GM23338 (cell line): Measurements from ENCODE around the gene RFX4. TPM values are rescaled to one million over a fixed set of nuclear protein-coding genes. Genes with fewer than 3 reads are reported as not detected.

Experiments used
- ATAC-seq: fragments of 200-7000 bp; cut with Tn5 transposase; 3 replicates; pipeline ENCODE4 v1.9.1; 2020
- DNase-seq: peaks from one replicate; pipeline ENCODE4 v3.0.0-alpha.2; 2015; ENCODE audit warnings: low spot score
- H2AFZ ChIP-seq: fragments of 200-600 bp; sonication (generic); 2 replicates; pipeline ENCODE4 v1.8.0; 2016; ENCODE audit warnings: antibody characterized with exemption, mild to moderate bottlenecking, moderate library complexity
- H3F3A ChIP-seq: fragments of 200-600 bp; sonication (generic); replicated peaks from 2 replicates; pipeline ENCODE4 v1.8.0; 2017; ENCODE audit warnings: antibody characterized with exemption, mixed run types, low read depth
- H3K27ac ChIP-seq: fragments of 200-600 bp; sonication (generic); 2 replicates; pipeline ENCODE4 v1.6.1; 2016; ENCODE audit warnings: low read depth
- H3K27me3 ChIP-seq: fragments of 200-600 bp; sonication (generic); 2 replicates; pipeline ENCODE4 v1.8.0; 2016; ENCODE audit warnings: mild to moderate bottlenecking, mixed run types, moderate library complexity; ENCODE audit not compliant: insufficient read depth
- H3K36me3 ChIP-seq: fragments of 200-600 bp; sonication (generic); 2 replicates; pipeline ENCODE4 v1.8.0; 2016; ENCODE audit warnings: mild to moderate bottlenecking; ENCODE audit not compliant: insufficient read depth
- H3K4me1 ChIP-seq: fragments of 200-600 bp; sonication (generic); 2 replicates; pipeline ENCODE4 v1.8.0; 2016; ENCODE audit warnings: mild to moderate bottlenecking, moderate library complexity; ENCODE audit not compliant: insufficient read depth
- H3K4me2 ChIP-seq: fragments of 200-600 bp; sonication (generic); 2 replicates; pipeline ENCODE4 v1.7.1; 2017; ENCODE audit warnings: mixed run types
- H3K4me3 ChIP-seq: fragments of 200-600 bp; sonication (generic); 2 replicates; pipeline ENCODE4 v1.6.1; 2016; ENCODE audit warnings: mixed run types
- H3K79me2 ChIP-seq: fragments of 200-600 bp; sonication (generic); replicated peaks from 2 replicates; pipeline ENCODE4 v1.8.0; 2017; ENCODE audit warnings: mild to moderate bottlenecking; ENCODE audit not compliant: insufficient read depth
- H3K9me2 ChIP-seq: fragments of 200-600 bp; sonication (generic); 2 replicates; pipeline ENCODE4 v1.8.0; 2017; ENCODE audit not compliant: insufficient read depth
- H4K20me1 ChIP-seq: fragments of 200-600 bp; sonication (generic); replicated peaks from 2 replicates; pipeline ENCODE4 v1.8.0; 2017; ENCODE audit warnings: mild to moderate bottlenecking; ENCODE audit not compliant: insufficient read depth
- H3K27ac Mint-ChIP-seq: 2 replicates; pipeline ENCODE4 v1.8.0; 2020; ENCODE audit warnings: inconsistent platforms, mild to moderate bottlenecking, moderate library complexity, mixed read lengths
- H3K27me3 Mint-ChIP-seq: 3 replicates; pipeline ENCODE4 v1.8.0; 2022; ENCODE audit warnings: low read depth, mild to moderate bottlenecking, moderate library complexity, mixed read lengths, inconsistent platforms; ENCODE audit not compliant: insufficient read depth, poor library complexity
- H3K36me3 Mint-ChIP-seq: 3 replicates; pipeline ENCODE4 v1.8.0; 2021; ENCODE audit warnings: low read depth, mild to moderate bottlenecking, inconsistent platforms, moderate library complexity, mixed read lengths
- H3K4me1 Mint-ChIP-seq: 3 replicates; pipeline ENCODE4 v1.8.0; 2020; ENCODE audit warnings: mild to moderate bottlenecking, inconsistent platforms, mixed read lengths
- H3K4me3 Mint-ChIP-seq: 3 replicates; pipeline ENCODE4 v1.8.0; 2021; ENCODE audit warnings: moderate library complexity, mild to moderate bottlenecking, inconsistent platforms, mixed read lengths
- H3K9me3 Mint-ChIP-seq: 3 replicates; pipeline ENCODE4 v1.8.0; 2020; ENCODE audit warnings: moderate library complexity, mild to moderate bottlenecking, inconsistent platforms, mixed read lengths
- CREB1 ChIP-seq: fragments of 250-450 bp; sonication (Bioruptor Pico); IDR thresholded peaks from 2 replicates; pipeline ENCODE4 v1.5.0; 2020; ENCODE audit warnings: low read depth, mild to moderate bottlenecking, moderate library complexity
- EZH2 ChIP-seq: fragments of 200-600 bp; sonication (generic); IDR thresholded peaks from one replicate; pipeline ENCODE4 v1.8.0; 2017; ENCODE audit warnings: antibody characterized with exemption, mild to moderate bottlenecking, low read depth; ENCODE audit not compliant: unreplicated experiment
- EZH2phosphoT487 ChIP-seq: fragments of 200-600 bp; sonication (generic); IDR thresholded peaks from one replicate; pipeline ENCODE4 v1.8.1; 2018; ENCODE audit warnings: antibody characterized with exemption; ENCODE audit not compliant: unreplicated experiment
- JUNB ChIP-seq: IDR thresholded peaks from one replicate; pipeline ENCODE4 v1.6.1; 2016; ENCODE audit warnings: antibody characterized with exemption; ENCODE audit not compliant: unreplicated experiment
- NANOG ChIP-seq: IDR thresholded peaks from 2 replicates; pipeline ENCODE4 v1.6.1; 2016; ENCODE audit warnings: antibody characterized with exemption, borderline replicate concordance
- POLR2AphosphoS5 ChIP-seq: IDR thresholded peaks from 2 replicates; pipeline ENCODE4 v1.6.1; 2016; ENCODE audit warnings: antibody characterized with exemption, low read depth
- STAT1 ChIP-seq: IDR thresholded peaks from one replicate; pipeline ENCODE4 v1.6.1; 2016; ENCODE audit warnings: antibody characterized with exemption; ENCODE audit not compliant: unreplicated experiment
- ZNF114 ChIP-seq: fragments of 250-450 bp; sonication (Bioruptor Pico); IDR thresholded peaks from 2 replicates; pipeline ENCODE4 v1.5.0; 2020; ENCODE audit warnings: mild to moderate bottlenecking, moderate library complexity
- ZNF331 ChIP-seq: fragments of 250-450 bp; sonication (Bioruptor Pico); IDR thresholded peaks from 2 replicates; pipeline ENCODE4 v1.5.0; 2020; ENCODE audit warnings: low read depth, mild to moderate bottlenecking, moderate library complexity
- polyA plus RNA-seq: library from polyadenylated mRNA; unstranded; fragments of >200 nt; fragmentation: Nextera tagmentation; extraction: Ambion mirVana; gene quantifications from 2 replicates; pipeline ENCODE4 v1.2.1, GENCODE V29; 2016
- total RNA-seq: library from RNA; depleted of rRNA; stranded (reverse); fragments of >200 nt; shearing (Covaris generic); gene quantifications from 2 replicates; pipeline ENCODE4 v1.2.3, GENCODE V29; 2014
- TF ChIP-seq, protein P1 (sequence below): fragments of 250-450 bp; sonication (Bioruptor Pico); IDR thresholded peaks from 2 replicates; pipeline ENCODE4 v1.5.0; 2020; ENCODE audit warnings: mild to moderate bottlenecking, moderate library complexity
- TF ChIP-seq, protein P2 (sequence below), 2 experiments: fragments of 200-600 bp in 1 of 2; sonication (generic) in 1 of 2; conservative IDR thresholded peaks; 2 replicates each; pipeline versions ENCODE4 v1.5.1 to v1.6.1; 2016 to 2017; ENCODE audit warnings: antibody characterized with exemption in 2 of 2, low read depth in 2 of 2, mild to moderate bottlenecking in 2 of 2, moderate library complexity in 1 of 2
- TF ChIP-seq, protein P3 (sequence below): IDR thresholded peaks from one replicate; pipeline ENCODE4 v1.6.1; 2018; ENCODE audit warnings: antibody characterized with exemption; ENCODE audit not compliant: unreplicated experiment
- TF ChIP-seq, protein P4 (sequence below): IDR thresholded peaks from 2 replicates; pipeline ENCODE4 v1.6.1; 2016; ENCODE audit warnings: antibody characterized with exemption

Gene RFX4
- total and polyA plus RNA-seq, 2 experiments from 2014 or later = 0.23 TPM; not detected in 1

- TF ChIP-seq, protein P1, sequence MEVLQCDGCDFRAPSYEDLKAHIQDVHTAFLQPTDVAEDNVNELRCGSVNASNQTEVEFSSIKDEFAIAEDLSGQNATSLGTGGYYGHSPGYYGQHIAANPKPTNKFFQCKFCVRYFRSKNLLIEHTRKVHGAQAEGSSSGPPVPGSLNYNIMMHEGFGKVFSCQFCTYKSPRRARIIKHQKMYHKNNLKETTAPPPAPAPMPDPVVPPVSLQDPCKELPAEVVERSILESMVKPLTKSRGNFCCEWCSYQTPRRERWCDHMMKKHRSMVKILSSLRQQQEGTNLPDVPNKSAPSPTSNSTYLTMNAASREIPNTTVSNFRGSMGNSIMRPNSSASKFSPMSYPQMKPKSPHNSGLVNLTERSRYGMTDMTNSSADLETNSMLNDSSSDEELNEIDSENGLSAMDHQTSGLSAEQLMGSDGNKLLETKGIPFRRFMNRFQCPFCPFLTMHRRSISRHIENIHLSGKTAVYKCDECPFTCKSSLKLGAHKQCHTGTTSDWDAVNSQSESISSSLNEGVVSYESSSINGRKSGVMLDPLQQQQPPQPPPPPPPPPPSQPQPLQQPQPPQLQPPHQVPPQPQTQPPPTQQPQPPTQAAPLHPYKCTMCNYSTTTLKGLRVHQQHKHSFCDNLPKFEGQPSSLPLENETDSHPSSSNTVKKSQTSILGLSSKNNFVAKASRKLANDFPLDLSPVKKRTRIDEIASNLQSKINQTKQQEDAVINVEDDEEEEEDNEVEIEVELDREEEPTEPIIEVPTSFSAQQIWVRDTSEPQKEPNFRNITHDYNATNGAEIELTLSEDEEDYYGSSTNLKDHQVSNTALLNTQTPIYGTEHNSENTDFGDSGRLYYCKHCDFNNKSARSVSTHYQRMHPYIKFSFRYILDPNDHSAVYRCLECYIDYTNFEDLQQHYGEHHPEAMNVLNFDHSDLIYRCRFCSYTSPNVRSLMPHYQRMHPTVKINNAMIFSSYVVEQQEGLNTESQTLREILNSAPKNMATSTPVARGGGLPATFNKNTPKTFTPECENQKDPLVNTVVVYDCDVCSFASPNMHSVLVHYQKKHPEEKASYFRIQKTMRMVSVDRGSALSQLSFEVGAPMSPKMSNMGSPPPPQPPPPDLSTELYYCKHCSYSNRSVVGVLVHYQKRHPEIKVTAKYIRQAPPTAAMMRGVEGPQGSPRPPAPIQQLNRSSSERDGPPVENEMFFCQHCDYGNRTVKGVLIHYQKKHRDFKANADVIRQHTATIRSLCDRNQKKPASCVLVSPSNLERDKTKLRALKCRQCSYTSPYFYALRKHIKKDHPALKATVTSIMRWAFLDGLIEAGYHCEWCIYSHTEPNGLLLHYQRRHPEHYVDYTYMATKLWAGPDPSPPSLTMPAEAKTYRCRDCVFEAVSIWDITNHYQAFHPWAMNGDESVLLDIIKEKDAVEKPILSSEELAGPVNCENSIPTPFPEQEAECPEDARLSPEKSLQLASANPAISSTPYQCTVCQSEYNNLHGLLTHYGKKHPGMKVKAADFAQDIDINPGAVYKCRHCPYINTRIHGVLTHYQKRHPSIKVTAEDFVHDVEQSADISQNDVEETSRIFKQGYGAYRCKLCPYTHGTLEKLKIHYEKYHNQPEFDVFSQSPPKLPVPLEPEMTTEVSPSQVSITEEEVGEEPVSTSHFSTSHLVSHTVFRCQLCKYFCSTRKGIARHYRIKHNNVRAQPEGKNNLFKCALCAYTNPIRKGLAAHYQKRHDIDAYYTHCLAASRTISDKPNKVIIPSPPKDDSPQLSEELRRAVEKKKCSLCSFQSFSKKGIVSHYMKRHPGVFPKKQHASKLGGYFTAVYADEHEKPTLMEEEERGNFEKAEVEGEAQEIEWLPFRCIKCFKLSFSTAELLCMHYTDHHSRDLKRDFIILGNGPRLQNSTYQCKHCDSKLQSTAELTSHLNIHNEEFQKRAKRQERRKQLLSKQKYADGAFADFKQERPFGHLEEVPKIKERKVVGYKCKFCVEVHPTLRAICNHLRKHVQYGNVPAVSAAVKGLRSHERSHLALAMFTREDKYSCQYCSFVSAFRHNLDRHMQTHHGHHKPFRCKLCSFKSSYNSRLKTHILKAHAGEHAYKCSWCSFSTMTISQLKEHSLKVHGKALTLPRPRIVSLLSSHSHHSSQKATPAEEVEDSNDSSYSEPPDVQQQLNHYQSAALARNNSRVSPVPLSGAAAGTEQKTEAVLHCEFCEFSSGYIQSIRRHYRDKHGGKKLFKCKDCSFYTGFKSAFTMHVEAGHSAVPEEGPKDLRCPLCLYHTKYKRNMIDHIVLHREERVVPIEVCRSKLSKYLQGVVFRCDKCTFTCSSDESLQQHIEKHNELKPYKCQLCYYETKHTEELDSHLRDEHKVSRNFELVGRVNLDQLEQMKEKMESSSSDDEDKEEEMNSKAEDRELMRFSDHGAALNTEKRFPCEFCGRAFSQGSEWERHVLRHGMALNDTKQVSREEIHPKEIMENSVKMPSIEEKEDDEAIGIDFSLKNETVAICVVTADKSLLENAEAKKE (CRISPR knock-in tag) = no peak
- TF ChIP-seq POLR2AphosphoS5 (no peak), ZNF114 (CRISPR knock-in tag) (no peak), CREB1 (no peak), JUNB (no peak), STAT1 (no peak), NANOG (no peak), ZNF331 (CRISPR knock-in tag) (no peak), EZH2 (no peak), EZH2phosphoT487 (no peak)
- TF ChIP-seq, protein P2, sequence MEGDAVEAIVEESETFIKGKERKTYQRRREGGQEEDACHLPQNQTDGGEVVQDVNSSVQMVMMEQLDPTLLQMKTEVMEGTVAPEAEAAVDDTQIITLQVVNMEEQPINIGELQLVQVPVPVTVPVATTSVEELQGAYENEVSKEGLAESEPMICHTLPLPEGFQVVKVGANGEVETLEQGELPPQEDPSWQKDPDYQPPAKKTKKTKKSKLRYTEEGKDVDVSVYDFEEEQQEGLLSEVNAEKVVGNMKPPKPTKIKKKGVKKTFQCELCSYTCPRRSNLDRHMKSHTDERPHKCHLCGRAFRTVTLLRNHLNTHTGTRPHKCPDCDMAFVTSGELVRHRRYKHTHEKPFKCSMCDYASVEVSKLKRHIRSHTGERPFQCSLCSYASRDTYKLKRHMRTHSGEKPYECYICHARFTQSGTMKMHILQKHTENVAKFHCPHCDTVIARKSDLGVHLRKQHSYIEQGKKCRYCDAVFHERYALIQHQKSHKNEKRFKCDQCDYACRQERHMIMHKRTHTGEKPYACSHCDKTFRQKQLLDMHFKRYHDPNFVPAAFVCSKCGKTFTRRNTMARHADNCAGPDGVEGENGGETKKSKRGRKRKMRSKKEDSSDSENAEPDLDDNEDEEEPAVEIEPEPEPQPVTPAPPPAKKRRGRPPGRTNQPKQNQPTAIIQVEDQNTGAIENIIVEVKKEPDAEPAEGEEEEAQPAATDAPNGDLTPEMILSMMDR (conservative IDR thresholded peaks at IDR 0.05; ENCODE audit: low read depth in 2 of 2) = no peak
- TF ChIP-seq, protein P3, sequence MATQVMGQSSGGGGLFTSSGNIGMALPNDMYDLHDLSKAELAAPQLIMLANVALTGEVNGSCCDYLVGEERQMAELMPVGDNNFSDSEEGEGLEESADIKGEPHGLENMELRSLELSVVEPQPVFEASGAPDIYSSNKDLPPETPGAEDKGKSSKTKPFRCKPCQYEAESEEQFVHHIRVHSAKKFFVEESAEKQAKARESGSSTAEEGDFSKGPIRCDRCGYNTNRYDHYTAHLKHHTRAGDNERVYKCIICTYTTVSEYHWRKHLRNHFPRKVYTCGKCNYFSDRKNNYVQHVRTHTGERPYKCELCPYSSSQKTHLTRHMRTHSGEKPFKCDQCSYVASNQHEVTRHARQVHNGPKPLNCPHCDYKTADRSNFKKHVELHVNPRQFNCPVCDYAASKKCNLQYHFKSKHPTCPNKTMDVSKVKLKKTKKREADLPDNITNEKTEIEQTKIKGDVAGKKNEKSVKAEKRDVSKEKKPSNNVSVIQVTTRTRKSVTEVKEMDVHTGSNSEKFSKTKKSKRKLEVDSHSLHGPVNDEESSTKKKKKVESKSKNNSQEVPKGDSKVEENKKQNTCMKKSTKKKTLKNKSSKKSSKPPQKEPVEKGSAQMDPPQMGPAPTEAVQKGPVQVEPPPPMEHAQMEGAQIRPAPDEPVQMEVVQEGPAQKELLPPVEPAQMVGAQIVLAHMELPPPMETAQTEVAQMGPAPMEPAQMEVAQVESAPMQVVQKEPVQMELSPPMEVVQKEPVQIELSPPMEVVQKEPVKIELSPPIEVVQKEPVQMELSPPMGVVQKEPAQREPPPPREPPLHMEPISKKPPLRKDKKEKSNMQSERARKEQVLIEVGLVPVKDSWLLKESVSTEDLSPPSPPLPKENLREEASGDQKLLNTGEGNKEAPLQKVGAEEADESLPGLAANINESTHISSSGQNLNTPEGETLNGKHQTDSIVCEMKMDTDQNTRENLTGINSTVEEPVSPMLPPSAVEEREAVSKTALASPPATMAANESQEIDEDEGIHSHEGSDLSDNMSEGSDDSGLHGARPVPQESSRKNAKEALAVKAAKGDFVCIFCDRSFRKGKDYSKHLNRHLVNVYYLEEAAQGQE = no peak
- TF ChIP-seq, protein P4, sequence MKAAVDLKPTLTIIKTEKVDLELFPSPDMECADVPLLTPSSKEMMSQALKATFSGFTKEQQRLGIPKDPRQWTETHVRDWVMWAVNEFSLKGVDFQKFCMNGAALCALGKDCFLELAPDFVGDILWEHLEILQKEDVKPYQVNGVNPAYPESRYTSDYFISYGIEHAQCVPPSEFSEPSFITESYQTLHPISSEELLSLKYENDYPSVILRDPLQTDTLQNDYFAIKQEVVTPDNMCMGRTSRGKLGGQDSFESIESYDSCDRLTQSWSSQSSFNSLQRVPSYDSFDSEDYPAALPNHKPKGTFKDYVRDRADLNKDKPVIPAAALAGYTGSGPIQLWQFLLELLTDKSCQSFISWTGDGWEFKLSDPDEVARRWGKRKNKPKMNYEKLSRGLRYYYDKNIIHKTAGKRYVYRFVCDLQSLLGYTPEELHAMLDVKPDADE = no peak
- ATAC-seq (no peak), DNase-seq (no peak)
- Histone ChIP-seq H3K36me3 (no peaks in the 10 kb centered on the region), H3K4me2 (no peak overlapping the region), H3K79me2 (no peaks in the 10 kb centered on the region), H3K4me1 (peaks cover 16% of the 10 kb centered on the region), H2AFZ (no peak overlapping the region), H3K27ac (no peak overlapping the region), H3K27me3 (peaks cover 35% of the 10 kb centered on the region), H3F3A (no peaks in the 10 kb centered on the region), H4K20me1 (no peaks in the 10 kb centered on the region), H3K4me3 (no peak overlapping the region), H3K9me2 (no peaks in the 10 kb centered on the region)
- Mint-ChIP-seq H3K27ac (no peak overlapping the region), H3K4me1 (peaks cover 25% of the 10 kb centered on the region), H3K36me3 (no peaks in the 10 kb centered on the region), H3K4me3 (no peak overlapping the region), H3K27me3 (peaks cover 13% of the 10 kb centered on the region), H3K9me3 (no peaks in the 10 kb centered on the region)
Measured at GRCh38 chr12:106598003-106598402, 15.2 kb downstream of the RFX4 start.
